DOHH2 (cell line): ENCODE measurements around the gene USP13.

Source experiments
- H3F3A ChIP-seq: fragments of 200-600 bp; sonication (generic), shearing (Covaris generic); 2 replicates; pipeline ENCODE4 v1.6.0; 2016; ENCODE audit warnings: antibody characterized with exemption, mild to moderate bottlenecking; ENCODE audit not compliant: control insufficient read depth, insufficient read depth
- H3K27ac ChIP-seq: fragments of 200-600 bp; sonication (generic); 2 replicates; pipeline ENCODE4 v1.5.1; 2014; ENCODE audit warnings: low read depth, mild to moderate bottlenecking, low read length, moderate library complexity
- H3K27me3 ChIP-seq: fragments of 200-600 bp; sonication (generic); 2 replicates; pipeline ENCODE4 v1.6.1; 2014; ENCODE audit warnings: mild to moderate bottlenecking, low read length, mixed read lengths; ENCODE audit not compliant: control insufficient read depth
- H3K36me3 ChIP-seq: fragments of 200-600 bp; sonication (generic); 2 replicates; pipeline ENCODE4 v1.6.1; 2014; ENCODE audit warnings: mild to moderate bottlenecking, low read length, moderate library complexity, mixed read lengths; ENCODE audit not compliant: control insufficient read depth
- H3K4me1 ChIP-seq: fragments of 200-600 bp; sonication (generic); 2 replicates; pipeline ENCODE4 v1.6.1; 2014; ENCODE audit warnings: mild to moderate bottlenecking, low read length, mixed read lengths; ENCODE audit not compliant: control insufficient read depth
- H3K4me2 ChIP-seq: fragments of 200-600 bp; sonication (generic); 2 replicates; pipeline ENCODE4 v1.6.0; 2014; ENCODE audit warnings: mild to moderate bottlenecking, low read length, moderate library complexity
- H3K4me3 ChIP-seq: fragments of 200-600 bp; sonication (generic); 2 replicates; pipeline ENCODE4 v1.5.1; 2014; ENCODE audit warnings: mild to moderate bottlenecking, low read length, mixed read lengths
- H3K79me2 ChIP-seq: fragments of 200-600 bp; sonication (generic); 2 replicates; pipeline ENCODE4 v1.6.1; 2014; ENCODE audit warnings: mild to moderate bottlenecking, low read length, mixed read lengths; ENCODE audit not compliant: control insufficient read depth
- H3K9me2 ChIP-seq: fragments of 200-600 bp; sonication (generic); replicated peaks from 2 replicates; pipeline ENCODE4 v1.6.1; 2014; ENCODE audit warnings: mild to moderate bottlenecking, low read length, mixed read lengths; ENCODE audit not compliant: control insufficient read depth
- H3K9me3 ChIP-seq: fragments of 200-600 bp; sonication (generic); 2 replicates; pipeline ENCODE4 v1.6.1; 2014; ENCODE audit warnings: antibody characterized with exemption, low read length, mixed read lengths; ENCODE audit not compliant: control insufficient read depth, insufficient read depth
- H4K20me1 ChIP-seq: fragments of 200-600 bp; sonication (generic); 2 replicates; pipeline ENCODE4 v1.6.0; 2014; ENCODE audit warnings: low read depth, mild to moderate bottlenecking, antibody characterized with exemption, low read length, moderate library complexity; ENCODE audit not compliant: control insufficient read depth, insufficient read depth
- EZH2phosphoT487 ChIP-seq: fragments of 200-600 bp; sonication (generic); IDR thresholded peaks from 2 replicates; pipeline ENCODE4 v1.6.1; 2017; ENCODE audit warnings: borderline replicate concordance, mild to moderate bottlenecking, antibody characterized with exemption, low read length, moderate library complexity, mixed read lengths
- TF ChIP-seq, protein P1 (sequence below): fragments of 200-600 bp; sonication (generic); IDR thresholded peaks from one replicate; pipeline ENCODE4 v1.5.1; 2014; ENCODE audit warnings: antibody characterized with exemption, mild to moderate bottlenecking, low read depth, low read length; ENCODE audit not compliant: poor library complexity, severe bottlenecking

The USP13 gene

DNA sequence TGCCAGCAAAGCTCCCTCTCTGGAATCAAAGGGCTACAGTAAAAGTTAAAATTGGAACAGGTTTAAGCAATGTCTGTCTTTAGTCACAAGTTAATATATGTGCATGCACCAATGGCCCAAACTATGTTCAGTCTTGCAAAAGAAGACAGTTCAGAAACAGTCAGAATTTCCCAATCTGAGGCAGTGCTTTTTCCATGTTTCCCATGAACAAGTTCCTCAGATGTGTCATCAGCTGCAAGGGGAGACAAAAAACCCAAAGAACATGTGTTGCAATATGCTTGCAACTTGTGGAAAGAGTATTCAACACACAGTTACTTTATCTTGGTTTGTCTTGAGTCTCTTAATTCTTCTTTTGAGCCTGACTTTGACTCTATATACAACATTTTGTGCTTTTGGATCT, 148.4 kb downstream of the USP13 start:
- H3K27ac ChIP-seq: no peak overlapping the region

DNA sequence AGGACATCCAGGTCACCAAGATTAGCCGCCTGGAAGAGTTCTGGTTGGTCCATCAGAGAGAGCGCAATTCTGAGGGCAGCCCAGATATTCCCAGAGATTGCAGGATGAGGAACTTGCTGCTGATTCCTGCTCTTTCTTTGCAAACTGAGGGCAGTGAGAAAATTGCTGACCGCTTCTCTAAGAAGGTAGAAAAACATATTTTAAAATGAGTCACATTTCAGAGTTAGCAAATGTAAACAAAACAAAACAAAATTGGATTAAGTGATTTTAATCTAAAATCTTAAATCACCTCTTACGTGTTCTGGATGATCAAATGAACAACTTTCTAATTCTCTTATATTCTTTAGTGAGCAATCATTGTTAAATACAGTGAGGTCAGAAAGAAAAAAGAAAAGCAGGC, 149.0 kb downstream of the USP13 start:
- H3K4me2 ChIP-seq: no peak overlapping the region
- H3K27ac ChIP-seq: no peak overlapping the region
- TF ChIP-seq, protein P1, sequence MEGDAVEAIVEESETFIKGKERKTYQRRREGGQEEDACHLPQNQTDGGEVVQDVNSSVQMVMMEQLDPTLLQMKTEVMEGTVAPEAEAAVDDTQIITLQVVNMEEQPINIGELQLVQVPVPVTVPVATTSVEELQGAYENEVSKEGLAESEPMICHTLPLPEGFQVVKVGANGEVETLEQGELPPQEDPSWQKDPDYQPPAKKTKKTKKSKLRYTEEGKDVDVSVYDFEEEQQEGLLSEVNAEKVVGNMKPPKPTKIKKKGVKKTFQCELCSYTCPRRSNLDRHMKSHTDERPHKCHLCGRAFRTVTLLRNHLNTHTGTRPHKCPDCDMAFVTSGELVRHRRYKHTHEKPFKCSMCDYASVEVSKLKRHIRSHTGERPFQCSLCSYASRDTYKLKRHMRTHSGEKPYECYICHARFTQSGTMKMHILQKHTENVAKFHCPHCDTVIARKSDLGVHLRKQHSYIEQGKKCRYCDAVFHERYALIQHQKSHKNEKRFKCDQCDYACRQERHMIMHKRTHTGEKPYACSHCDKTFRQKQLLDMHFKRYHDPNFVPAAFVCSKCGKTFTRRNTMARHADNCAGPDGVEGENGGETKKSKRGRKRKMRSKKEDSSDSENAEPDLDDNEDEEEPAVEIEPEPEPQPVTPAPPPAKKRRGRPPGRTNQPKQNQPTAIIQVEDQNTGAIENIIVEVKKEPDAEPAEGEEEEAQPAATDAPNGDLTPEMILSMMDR: no peak
- TF ChIP-seq EZH2phosphoT487: no peak
- H3F3A ChIP-seq: no peaks in the 10 kb centered on the region
- H3K4me1 ChIP-seq: no peaks in the 10 kb centered on the region
- peaks cover 7% of the 10 kb centered on the region for H3K27me3 ChIP-seq
- H3K9me3 ChIP-seq: no peaks in the 10 kb centered on the region
- no peaks in the 10 kb centered on the region for H3K36me3 ChIP-seq
- no peak overlapping the region for H3K4me3 ChIP-seq
- H3K79me2 ChIP-seq: no peaks in the 10 kb centered on the region
- H3K9me2 ChIP-seq: no peaks in the 10 kb centered on the region
- no peaks in the 10 kb centered on the region for H4K20me1 ChIP-seq

More for the DNA sequence above, 148.4 kb downstream of the USP13 start:
- no peaks in the 10 kb centered on the region for H3F3A ChIP-seq
- H3K9me3 ChIP-seq: no peaks in the 10 kb centered on the region
- TF ChIP-seq, protein P1: no peak
- TF ChIP-seq EZH2phosphoT487: no peak
- H3K27me3 ChIP-seq: peaks cover 7% of the 10 kb centered on the region
- H4K20me1 ChIP-seq: no peaks in the 10 kb centered on the region
- H3K4me3 ChIP-seq: no peak overlapping the region
- H3K4me1 ChIP-seq: no peaks in the 10 kb centered on the region
- H3K36me3 ChIP-seq: no peaks in the 10 kb centered on the region
- H3K79me2 ChIP-seq: no peaks in the 10 kb centered on the region
- no peak overlapping the region for H3K4me2 ChIP-seq
- H3K9me2 ChIP-seq: no peaks in the 10 kb centered on the region

DNA sequence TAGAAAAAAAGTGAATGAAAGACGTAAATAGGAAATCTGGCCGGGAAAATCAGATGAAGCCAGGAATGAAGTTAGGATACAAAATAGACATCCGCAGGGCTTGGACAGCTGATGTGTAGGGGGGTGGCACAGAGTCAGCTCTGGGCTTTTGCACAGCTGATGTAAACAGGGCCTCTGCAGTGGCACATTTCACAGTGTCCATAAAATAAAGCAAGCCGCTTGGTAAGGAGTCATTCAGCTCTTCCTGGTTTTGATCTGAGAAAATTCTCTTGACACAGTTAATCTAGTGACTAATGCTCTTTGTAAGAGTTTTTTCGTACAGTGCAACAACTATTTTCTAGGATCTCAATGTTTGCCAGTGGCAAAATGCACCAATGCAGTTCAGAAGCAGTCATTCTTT, 153.3 kb downstream of the USP13 start:
- Histone ChIP-seq H3F3A (no peaks in the 10 kb centered on the region), H3K27ac (no peak overlapping the region), H3K4me1 (peaks cover under 1% of the 10 kb centered on the region), H3K79me2 (no peaks in the 10 kb centered on the region), H3K27me3 (peaks cover 7% of the 10 kb centered on the region), H3K4me2 (no peak overlapping the region), H3K9me2 (no peaks in the 10 kb centered on the region), H3K9me3 (no peaks in the 10 kb centered on the region), H3K36me3 (no peaks in the 10 kb centered on the region), H4K20me1 (no peaks in the 10 kb centered on the region), H3K4me3 (no peak overlapping the region)
- TF ChIP-seq, protein P1: no peak
- no peak for TF ChIP-seq EZH2phosphoT487
